ENCODE measurements around the gene JAKMIP1.
"Not testable (repeated sequence)": the region's sequence is repeated elsewhere in the genome, so short reads cannot be mapped to it uniquely, and the experiment has no call there.

JAKMIP1 gene

GRCh38 chr4:6013564-6013963 lies 186.8 kb downstream of the JAKMIP1 start:
- no peak for DNase-seq (ENCODE audit: low spot score)

DNA sequence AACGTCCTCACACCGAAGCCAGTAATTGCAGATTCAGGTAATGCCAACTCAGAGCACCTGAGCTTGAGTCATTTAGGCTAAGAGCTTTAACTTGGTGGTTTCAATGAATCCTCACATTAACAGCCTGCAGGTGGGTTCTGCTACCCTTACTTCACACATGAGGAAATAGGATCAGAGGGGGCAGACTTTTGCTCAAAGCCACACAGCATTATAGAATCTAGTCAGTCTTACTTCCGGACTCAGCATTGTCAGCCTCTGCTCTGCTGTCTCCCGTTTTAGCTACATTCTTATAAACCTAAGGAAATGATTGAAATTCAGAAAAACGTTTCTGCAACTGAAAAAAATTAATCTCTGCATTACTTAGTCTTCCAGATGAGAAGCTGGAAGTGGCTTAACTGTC lies 188.1 kb downstream of the JAKMIP1 start:
- no peak for DNase-seq (ENCODE audit: low spot score)

DNA sequence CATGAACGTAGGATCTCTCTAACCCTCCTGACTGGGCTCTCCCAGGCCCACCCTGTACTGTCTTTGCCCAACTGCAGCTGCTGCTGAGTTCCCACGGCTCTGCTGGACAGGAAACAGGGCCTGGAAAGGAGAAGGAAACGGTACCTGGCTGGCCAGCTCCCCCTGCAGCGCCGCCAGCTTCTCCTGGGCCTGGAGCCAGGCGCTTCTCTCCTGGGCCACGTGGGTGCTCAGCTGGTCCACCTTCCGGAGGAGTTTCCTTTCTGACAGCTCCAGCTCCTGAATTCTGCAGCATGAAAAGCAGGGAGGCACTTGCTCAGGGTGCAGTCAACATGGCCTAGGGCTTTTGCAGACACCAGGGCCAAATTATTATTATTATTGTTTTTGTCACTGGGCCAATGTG lies 188.7 kb downstream of the JAKMIP1 start:
- DNase-seq (ENCODE audit: low spot score): no peak

GRCh38 chr4:6011271-6011671 lies 189.1 kb downstream of the JAKMIP1 start:
- DNase-seq (ENCODE audit: low spot score): no peak

DNA sequence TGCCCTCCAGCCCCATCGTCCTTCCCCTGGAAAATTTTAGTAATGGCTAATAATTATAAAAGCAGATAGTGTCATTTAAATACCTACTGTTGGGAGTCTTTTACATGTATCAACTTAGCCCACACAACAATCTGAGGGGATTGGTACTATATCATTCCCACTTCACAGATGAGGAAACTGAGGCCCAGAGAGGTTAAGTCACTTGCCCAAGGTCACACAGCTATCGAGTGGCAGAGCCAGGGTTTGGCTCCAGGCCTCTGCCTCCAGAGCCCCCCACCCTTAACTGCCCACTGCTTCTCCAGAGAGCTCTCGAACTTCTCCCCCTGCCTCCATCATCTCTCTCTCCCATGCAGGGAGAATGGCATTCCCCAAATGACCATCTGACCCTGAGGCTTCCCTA lies 189.6 kb downstream of the JAKMIP1 start:
- no peak for DNase-seq (ENCODE audit: low spot score)

GRCh38 chr4:6009452-6009851 lies 190.9 kb downstream of the JAKMIP1 start:
- DNase-seq (ENCODE audit: low spot score): no peak

DNA sequence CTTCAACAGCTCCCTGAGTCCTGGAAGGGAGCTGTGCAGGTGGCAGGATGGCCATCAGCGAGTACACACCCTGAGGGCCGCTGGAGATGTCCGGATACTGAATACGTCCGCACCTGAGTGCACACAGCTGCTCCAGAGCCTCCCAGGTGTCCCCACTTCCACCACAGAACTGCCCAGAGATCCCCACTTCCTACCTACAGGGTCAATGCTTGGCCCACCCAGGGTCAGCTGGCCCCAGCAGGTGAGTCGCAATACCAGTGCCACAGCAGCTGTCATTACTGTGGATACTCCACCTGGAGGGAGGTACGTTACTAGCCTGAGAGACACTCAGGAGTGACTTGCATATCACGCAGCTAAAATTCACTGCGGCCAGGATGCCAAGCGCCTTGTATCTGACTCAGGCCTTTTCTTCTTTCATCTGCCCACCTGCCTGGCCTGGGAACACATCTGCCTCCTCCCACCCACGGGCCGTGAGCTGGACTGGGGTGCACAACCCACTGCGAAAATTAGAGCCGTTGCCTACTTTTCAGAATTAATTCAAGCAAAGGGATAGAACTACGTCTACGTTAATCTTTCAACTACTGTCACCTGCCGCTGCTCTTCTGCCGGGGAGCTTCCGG lies 191.5 kb downstream of the JAKMIP1 start:
- no peak for DNase-seq (ENCODE audit: low spot score)

- no peak for DNase-seq (ENCODE audit: low spot score)
Observed at GRCh38 chr4:6008092-6008551, 192.2 kb downstream of the JAKMIP1 start.

GRCh38 chr4:6005175-6005574 lies 195.2 kb downstream of the JAKMIP1 start:
- DNase-seq (ENCODE audit: low spot score): no peak

DNA sequence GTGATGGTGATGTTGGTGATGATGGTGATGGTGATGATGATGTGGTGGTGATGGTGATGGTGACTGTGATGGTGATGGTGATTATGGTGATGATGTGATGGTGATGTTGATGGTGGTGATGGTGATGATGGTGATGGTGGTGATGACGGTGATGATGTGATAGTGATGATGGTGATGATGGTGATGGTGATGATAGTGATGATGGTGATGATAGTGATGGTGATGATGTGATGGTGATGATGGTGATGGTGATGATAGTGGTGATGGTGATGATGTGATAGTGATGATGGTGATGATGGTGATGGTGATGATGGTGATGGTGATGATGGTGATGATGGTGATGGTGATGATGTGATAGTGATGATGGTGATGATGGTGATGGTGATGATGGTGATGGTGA lies 196.9 kb downstream of the JAKMIP1 start:
- not testable (repeated sequence) for DNase-seq (ENCODE audit: low spot score)

GRCh38 chr4:6002926-6003325 lies 197.4 kb downstream of the JAKMIP1 start:
- no peak for DNase-seq (ENCODE audit: low spot score)

GRCh38 chr4:6002492-6002833 lies 197.9 kb downstream of the JAKMIP1 start:
- DNase-seq (ENCODE audit: low spot score): no peak

- no peak for DNase-seq (ENCODE audit: low spot score)
Observed at GRCh38 chr4:6001680-6002491, 198.5 kb downstream of the JAKMIP1 start.

GRCh38 chr4:5999830-6000365 lies 200.5 kb downstream of the JAKMIP1 start:
- DNase-seq (ENCODE audit: low spot score): no peak

GRCh38 chr4:5999356-5999755 lies 201.0 kb downstream of the JAKMIP1 start:
- DNase-seq (ENCODE audit: low spot score): no peak

DNA sequence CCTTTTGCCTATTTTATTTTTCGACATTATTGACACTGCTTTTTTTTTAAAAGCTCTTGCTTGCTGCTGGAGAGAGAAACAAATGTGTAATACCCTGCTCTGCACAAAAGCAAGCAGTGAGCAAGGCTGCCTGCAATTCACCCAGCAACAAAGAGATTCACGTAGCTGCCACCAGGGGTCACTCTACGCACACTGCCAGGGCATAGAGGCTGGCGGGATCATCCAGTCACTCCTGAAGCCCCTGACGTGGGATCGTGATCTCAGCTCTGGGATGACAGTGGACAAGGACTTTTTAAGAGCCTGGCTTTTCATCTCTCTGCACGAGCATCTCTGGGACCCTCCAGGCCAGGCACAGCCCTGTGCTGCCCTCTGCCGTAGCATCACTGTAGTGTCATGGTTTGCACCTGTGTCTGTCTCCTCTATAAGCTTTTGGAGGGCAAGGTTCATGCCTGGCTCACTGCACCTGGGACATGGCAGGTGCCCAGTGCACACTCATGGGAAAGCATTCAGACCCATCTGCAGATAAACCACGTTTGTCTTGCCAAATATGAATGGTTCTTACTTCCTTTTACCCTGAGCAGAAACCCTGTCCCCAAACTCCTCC lies 201.9 kb downstream of the JAKMIP1 start:
- peak; percentile 75 for DNase-seq (ENCODE audit: low spot score)

- DNase-seq (ENCODE audit: low spot score): no peak
Observed at GRCh38 chr4:5996641-5997040, 203.7 kb downstream of the JAKMIP1 start.

DNA sequence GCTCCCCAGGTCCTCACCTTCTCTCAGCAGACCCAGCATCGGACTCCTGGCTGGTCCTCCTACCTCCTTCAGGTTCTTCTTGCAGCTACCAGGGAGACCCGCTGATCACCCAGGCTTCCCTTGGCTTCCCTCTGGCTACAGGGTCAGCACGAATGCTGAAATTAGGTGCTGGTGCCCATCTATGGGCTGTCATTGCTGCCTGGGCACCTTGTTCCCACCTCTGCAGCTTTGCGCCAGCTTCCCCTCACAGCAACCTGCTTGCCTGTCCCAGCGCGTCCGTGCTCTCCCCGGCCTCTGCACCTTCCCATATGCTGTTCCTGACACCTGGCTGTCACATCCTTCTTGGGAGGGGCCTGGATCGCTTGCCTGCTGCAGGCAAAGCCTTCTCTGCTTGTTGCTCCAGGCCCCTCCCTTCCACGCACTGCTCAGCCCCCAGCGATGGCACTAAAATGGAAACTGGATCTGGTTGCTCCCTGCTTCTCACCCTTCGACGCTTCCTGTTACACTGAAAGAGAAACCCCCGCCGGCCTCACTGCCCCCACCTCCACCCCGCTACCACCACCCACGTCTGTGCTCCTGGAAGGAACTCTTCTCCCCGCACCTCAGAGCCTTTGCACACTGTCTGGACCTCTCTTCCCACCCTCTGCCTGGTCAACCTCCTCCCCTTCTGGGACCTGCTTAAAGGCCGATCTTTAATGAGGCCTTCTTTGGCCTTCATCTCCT lies 204.3 kb downstream of the JAKMIP1 start:
- DNase-seq (ENCODE audit: low spot score): no peak

- DNase-seq (ENCODE audit: low spot score): no peak
Observed at GRCh38 chr4:5993876-5994811, 206.2 kb downstream of the JAKMIP1 start.

GRCh38 chr4:5993346-5993745 lies 207.0 kb downstream of the JAKMIP1 start:
- DNase-seq (ENCODE audit: low spot score): not testable (repeated sequence)

DNA sequence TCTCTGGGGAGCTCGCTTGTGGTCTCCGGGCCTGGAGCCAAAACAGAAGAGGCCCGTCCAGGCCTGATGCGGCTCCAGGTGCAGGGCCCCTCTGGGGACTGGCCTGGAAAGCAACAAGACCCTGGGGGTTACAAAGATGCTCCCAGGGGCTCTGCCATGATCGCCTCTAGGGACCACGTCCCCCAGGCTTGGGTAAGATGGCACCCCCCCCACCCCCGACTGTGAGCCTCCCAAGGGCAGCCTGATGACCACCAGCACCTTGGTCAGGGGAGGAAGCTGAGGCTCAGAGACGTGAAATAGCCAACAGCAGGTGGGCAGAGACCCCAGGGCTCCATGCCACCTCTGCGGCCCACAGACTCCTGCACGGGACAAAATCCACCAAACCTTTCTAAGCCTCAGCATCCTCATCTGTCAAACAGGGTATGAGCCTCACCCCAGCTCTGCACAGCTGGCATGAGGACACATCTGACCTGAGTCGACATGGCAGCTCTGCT lies 207.5 kb downstream of the JAKMIP1 start:
- no peak for DNase-seq (ENCODE audit: low spot score)

Data from RKO (cell line).